Muscle layer of duodenum (tissue), 2 donors: Measurements from ENCODE around the gene SOX6.

Source experiments
- H3K27ac ChIP-seq: one replicate; pipeline ENCODE4 v1.7.0; 2013; ENCODE audit warnings: mild to moderate bottlenecking, low read length
- H3K27me3 ChIP-seq: one replicate; pipeline ENCODE4 v1.7.0; 2013; ENCODE audit warnings: low read depth, mild to moderate bottlenecking, control low read depth, low read length
- H3K36me3 ChIP-seq, 2 donors: one replicate each; pipeline ENCODE4 v1.7.0; 2013; ENCODE audit warnings: low read length in 2 of 2, control low read depth in 1 of 2, mild to moderate bottlenecking in 1 of 2; ENCODE audit not compliant: insufficient read depth in 2 of 2, control insufficient read depth in 1 of 2
- H3K4me1 ChIP-seq, 2 donors: one replicate each; pipeline ENCODE4 v1.7.0; 2013; ENCODE audit warnings: low read length in 2 of 2, mild to moderate bottlenecking in 2 of 2, control low read depth in 1 of 2, moderate library complexity in 1 of 2; ENCODE audit not compliant: insufficient read depth in 2 of 2, control insufficient read depth in 1 of 2
- H3K4me3 ChIP-seq, 2 donors: one replicate each; pipeline ENCODE4 v1.7.0; 2013; ENCODE audit warnings: low read length in 2 of 2, low read depth in 1 of 2, mild to moderate bottlenecking in 1 of 2
- H3K9me3 ChIP-seq, 2 donors: one replicate each; pipeline ENCODE4 v1.7.0; 2013; ENCODE audit warnings: low read length in 2 of 2, control low read depth in 1 of 2, mild to moderate bottlenecking in 1 of 2; ENCODE audit not compliant: control insufficient read depth in 1 of 2
- donor health status: healthy.

SOX6 gene

DNA sequence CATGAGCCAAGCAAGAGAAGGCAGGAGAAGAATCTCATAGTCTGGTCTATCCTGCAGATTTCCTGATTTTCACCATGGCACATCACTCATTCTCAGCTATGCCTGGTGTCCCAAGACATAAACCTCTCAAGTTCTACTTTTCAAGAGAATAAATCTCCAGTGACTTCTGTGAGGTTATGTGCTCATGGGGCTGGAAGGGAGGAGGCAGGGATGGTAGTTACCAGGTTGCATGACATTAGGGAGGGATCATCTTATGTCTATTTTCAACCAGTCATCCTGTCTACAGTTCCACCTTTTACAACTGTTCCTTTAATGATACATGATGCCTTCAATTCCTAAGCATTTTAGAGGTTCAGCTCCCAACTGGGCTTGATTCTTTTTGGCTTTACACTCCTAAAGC, 297.7 kb downstream of the SOX6 start:
- H3K27me3 ChIP-seq = no peaks in the 10 kb centered on the region
- no peak overlapping the region for H3K4me3 ChIP-seq
- H3K36me3 ChIP-seq = no peaks in the 10 kb centered on the region
- no peaks in the 10 kb centered on the region for H3K9me3 ChIP-seq
- H3K27ac ChIP-seq = no peak overlapping the region
- no peaks in the 10 kb centered on the region for H3K4me1 ChIP-seq

DNA sequence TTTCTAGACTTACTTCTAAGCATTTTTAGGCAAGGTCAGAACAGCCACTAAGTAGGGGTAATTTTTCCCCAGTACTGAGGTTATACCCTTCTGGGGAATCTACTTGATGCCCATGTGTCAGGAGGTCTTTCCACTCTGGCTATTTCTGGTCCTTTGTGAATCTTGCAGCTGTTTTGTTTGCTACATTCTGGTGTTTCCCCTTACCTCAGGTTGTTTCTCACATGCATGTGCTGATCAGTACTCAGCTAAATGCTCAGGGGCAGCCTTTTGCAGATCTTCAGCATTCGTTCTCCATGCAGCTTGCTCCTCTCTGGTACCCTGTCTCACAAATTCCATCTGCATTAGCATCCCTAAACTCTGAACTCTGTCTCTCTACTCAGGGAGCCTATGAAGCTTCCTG, 303.6 kb downstream of the SOX6 start:
- Histone ChIP-seq H3K4me1 (no peaks in the 10 kb centered on the region), H3K36me3 (no peaks in the 10 kb centered on the region), H3K27me3 (no peaks in the 10 kb centered on the region), H3K9me3 (no peaks in the 10 kb centered on the region), H3K27ac (no peak overlapping the region), H3K4me3 (no peak overlapping the region)

DNA sequence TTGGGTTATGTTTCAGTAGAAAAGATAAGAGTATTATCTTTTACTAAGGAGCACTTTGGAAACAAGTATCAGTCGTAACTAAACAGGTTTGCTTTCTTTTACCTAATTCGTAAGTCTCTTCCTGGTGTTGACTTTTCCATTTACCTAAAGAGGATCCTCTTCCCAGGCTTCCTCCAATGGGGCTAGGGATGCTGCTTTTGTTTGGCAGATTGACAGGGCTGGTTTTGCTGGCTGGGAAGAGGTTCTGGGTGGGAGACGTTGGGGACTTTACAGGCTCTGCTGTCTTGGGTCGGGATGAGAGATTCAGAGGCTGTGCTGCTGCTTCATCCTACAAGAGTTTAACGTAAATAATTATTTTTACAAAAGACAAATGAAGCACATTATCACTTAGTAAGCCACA, 306.7 kb downstream of the SOX6 start:
- no peaks in the 10 kb centered on the region for H3K9me3 ChIP-seq
- no peak overlapping the region for H3K4me3 ChIP-seq
- no peaks in the 10 kb centered on the region for H3K36me3 ChIP-seq

DNA sequence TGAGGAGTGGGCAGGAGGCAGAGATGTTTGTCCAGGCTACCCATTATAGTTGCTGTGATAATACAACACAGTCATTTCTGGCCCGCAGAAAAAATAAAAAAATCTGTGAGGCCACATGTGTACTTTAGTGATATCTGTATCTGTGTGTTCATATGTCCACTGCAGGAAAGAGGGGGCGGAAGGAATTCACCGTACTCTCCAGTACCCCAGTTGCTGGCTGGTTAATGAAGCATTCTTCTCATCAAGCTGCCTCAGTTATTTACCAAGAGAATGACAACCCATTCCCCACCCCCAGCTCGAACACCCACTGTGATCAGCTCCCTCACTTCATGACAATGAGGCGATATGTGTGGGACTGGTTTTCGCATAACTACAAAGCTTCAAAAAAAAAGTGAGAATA, 309.3 kb downstream of the SOX6 start:
- H3K27me3 ChIP-seq = no peaks in the 10 kb centered on the region
- no peak overlapping the region for H3K4me3 ChIP-seq
- no peak overlapping the region for H3K27ac ChIP-seq
- no peaks in the 10 kb centered on the region for H3K36me3 ChIP-seq
- no peaks in the 10 kb centered on the region for H3K9me3 ChIP-seq
- no peaks in the 10 kb centered on the region for H3K4me1 ChIP-seq

More for the DNA sequence above, 306.7 kb downstream of the SOX6 start:
- no peak overlapping the region for H3K27ac ChIP-seq
- no peaks in the 10 kb centered on the region for H3K27me3 ChIP-seq
- no peaks in the 10 kb centered on the region for H3K4me1 ChIP-seq

DNA sequence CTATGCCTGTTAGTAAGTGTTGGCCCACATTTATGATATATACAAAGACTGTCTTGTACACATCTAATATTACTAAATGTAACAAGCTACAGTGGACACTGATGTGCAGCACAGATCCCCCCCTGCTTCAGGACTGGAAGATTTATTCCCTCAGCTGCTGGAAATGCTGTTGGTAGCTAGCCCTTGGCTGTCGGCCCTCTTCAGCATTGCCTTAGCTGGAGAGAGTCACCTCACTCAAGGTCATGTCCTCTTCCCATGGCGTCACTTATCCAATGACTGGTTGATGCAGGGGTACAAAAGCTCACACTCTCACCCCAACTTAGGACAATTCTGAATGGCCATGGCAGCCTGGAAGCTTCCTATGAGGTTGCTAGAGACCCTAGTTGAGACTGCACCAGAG, 312.7 kb downstream of the SOX6 start:
- Histone ChIP-seq H3K4me3 (no peak overlapping the region), H3K27ac (no peak overlapping the region), H3K36me3 (no peaks in the 10 kb centered on the region), H3K27me3 (no peaks in the 10 kb centered on the region), H3K4me1 (no peaks in the 10 kb centered on the region), H3K9me3 (no peaks in the 10 kb centered on the region)

DNA sequence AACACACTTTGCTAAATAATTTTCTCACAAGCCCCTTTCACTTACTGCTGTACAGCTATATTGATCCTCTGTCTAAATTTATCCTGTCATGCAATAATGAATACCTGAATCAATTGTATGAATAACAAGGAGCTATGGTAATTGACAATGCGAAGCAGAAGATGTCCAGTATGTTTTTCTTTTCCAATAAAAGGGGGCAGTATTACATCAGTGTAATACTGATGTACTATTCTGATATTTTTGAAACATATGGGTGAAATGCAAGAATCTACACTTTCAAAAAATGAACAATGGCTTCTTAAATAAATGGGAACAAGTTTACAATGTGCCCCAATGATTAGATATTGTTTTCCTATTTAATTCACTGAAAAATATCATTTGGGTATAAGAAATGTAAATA, 315.1 kb downstream of the SOX6 start:
- no peaks in the 10 kb centered on the region for H3K27me3 ChIP-seq
- H3K4me3 ChIP-seq = no peak overlapping the region
- no peaks in the 10 kb centered on the region for H3K9me3 ChIP-seq
- H3K4me1 ChIP-seq = no peaks in the 10 kb centered on the region
- no peak overlapping the region for H3K27ac ChIP-seq
- no peaks in the 10 kb centered on the region for H3K36me3 ChIP-seq

DNA sequence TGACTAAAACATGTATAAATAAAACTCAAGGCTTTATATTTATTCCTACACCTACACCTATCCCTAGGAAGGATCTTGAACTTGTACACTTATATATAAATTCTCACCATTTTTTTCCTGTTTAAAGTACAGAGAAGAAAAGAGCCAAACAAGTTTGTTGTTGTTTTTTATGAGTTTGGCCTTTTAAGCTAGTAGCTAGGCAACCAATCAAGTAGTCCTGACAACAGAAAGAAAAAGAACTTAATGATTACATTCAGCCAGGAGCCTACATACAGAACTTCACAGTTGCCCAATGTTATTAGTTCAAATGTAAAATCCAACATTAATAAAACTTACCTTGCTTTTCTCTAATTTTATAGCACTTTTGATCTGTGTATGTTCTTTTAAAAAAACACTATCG, 316.2 kb downstream of the SOX6 start:
- no peaks in the 10 kb centered on the region for H3K27me3 ChIP-seq
- H3K4me3 ChIP-seq = no peak overlapping the region

DNA sequence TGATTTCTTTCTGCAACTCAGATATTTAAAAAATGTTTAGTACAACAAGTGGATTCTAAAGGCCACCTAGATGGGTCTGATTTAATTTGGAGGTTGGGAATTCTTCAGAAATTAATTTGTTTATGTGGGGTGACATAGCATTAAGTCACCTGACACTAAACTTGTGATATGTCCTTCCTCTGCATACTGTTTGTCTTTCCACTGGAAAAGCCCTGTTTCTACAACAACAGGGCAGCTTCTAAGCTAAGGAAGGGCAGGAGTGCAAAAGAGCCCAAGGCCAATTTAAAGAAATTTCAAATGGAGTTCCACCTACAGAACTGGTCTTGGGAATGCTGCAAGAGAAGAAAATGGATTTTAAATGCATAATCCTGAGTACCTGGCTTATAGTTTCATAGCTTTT, 319.2 kb downstream of the SOX6 start:
- Histone ChIP-seq H3K36me3 (no peaks in the 10 kb centered on the region), H3K27me3 (no peaks in the 10 kb centered on the region), H3K4me3 (no peak overlapping the region), H3K4me1 (no peaks in the 10 kb centered on the region), H3K27ac (no peak overlapping the region), H3K9me3 (no peaks in the 10 kb centered on the region)

More for the DNA sequence above, 316.2 kb downstream of the SOX6 start:
- Histone ChIP-seq H3K36me3 (no peaks in the 10 kb centered on the region), H3K9me3 (no peaks in the 10 kb centered on the region), H3K27ac (no peak overlapping the region), H3K4me1 (no peaks in the 10 kb centered on the region)

DNA sequence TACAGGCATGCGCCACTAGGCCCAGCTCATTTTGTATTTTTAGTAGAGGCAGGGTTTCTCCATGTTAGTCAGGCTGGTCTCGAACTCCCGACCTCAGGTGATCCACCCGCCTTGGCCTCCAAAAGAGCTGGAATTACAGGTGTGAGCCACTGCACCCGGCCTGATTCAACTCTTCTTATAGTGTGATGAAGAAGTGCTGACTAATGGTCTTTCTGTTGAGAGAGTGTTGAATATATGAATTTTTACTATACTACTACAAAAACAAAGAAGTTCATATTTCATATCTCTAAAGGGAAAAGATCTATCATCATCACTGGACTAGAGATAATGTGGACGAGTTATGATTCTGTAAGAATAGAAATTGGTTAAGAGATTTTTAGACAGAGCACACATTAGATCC, 320.1 kb downstream of the SOX6 start:
- H3K4me3 ChIP-seq = no peak overlapping the region
- no peaks in the 10 kb centered on the region for H3K4me1 ChIP-seq
- no peaks in the 10 kb centered on the region for H3K27me3 ChIP-seq
- H3K27ac ChIP-seq = no peak overlapping the region
- H3K9me3 ChIP-seq = no peaks in the 10 kb centered on the region
- H3K36me3 ChIP-seq = no peaks in the 10 kb centered on the region

DNA sequence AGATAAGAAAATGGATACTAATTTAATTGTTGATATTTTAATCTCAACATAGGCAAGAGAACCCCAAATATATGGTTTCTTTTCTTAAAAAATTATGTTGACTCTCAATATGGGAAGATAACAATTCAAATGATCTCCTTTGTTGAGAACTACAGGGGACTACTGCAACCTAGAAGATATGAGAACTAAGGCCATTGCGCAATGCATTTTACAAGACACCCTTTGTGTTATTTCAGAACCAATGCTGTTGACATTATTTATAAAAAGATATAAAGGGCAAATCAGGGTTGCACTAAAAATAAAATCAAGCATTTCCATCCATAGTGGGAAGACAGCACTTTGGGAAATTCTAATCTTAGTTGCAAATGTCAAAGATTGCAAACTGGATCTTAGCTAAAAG, 322.3 kb downstream of the SOX6 start:
- Histone ChIP-seq H3K36me3 (no peaks in the 10 kb centered on the region), H3K4me1 (no peaks in the 10 kb centered on the region), H3K27me3 (no peaks in the 10 kb centered on the region), H3K27ac (no peak overlapping the region), H3K9me3 (no peaks in the 10 kb centered on the region), H3K4me3 (no peak overlapping the region)

DNA sequence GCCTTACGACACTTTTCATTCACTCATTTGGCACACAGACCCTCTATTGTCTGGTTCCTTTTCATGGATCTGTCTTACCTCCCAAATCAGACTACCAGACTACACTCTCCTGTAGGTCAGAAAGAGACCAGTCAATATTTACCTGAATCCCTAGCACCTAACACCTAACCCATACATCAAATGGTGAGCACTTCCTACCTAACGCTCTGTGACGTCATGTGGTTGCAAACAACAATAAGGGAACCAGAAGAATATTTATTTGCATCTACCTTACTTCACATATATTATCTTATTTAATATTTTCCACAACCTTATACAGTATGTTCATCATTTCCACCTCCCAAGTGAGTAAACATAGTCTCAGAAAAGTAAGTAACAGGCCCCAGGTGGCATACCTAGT, 323.4 kb downstream of the SOX6 start:
- Histone ChIP-seq H3K4me3 (no peak overlapping the region), H3K4me1 (no peaks in the 10 kb centered on the region), H3K9me3 (no peaks in the 10 kb centered on the region), H3K27me3 (no peaks in the 10 kb centered on the region), H3K27ac (no peak overlapping the region), H3K36me3 (no peaks in the 10 kb centered on the region)

DNA sequence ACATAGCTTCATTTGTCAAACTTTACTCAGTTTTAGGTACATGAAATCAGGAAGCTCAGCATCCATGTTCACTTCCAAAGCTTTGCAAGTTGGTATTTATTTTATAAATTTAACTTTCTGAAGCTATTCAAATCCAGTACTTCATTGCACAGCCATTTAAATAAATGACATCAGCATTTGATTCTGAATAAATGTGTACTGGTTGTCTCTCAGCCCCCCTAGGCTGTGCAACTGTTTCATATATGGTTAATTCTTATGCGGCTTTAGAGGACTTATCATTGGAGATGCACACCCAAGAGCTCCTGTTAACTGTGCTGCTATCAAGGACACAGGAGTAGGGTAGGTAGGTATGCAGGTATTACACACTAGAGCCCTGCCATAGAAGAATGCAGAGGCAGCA, 325.1 kb downstream of the SOX6 start:
- Histone ChIP-seq H3K4me1 (no peaks in the 10 kb centered on the region), H3K4me3 (no peak overlapping the region), H3K9me3 (no peaks in the 10 kb centered on the region), H3K27ac (no peak overlapping the region), H3K27me3 (no peaks in the 10 kb centered on the region), H3K36me3 (no peaks in the 10 kb centered on the region)
